HepG2 (cell line): ENCODE results near the gene PSAP. TPM values are rescaled to one million over a fixed set of nuclear protein-coding genes. Genes with fewer than 3 reads are reported as not detected.

Experiments used
- ATAC-seq: fragments of 200-7000 bp; cut with Tn5 transposase; 3 replicates; pipeline ENCODE4 v1.9.1; 2020; ENCODE audit warnings: mild to moderate bottlenecking, moderate library complexity
- BruUV-seq: library from RNA; stranded (reverse); fragments of 400-500 nt; replicated peaks from 2 replicates; lab custom pipeline; 2021; lab: Mats Ljungman, UMichigan
- CTCF ChIA-PET: fragments of 300-600 bp; formaldehyde crosslinking; extraction: SDS; loops from one replicate; lab custom pipeline; 2021; ENCODE audit warnings: low total read pairs, inconsistent platforms, low intra/inter-chr PET ratio; lab: Yijun Ruan, JAX
- POLR2A ChIA-PET: fragments of 350-600 bp; sonication (Branson Sonifier 250); formaldehyde crosslinking; loops from one replicate; lab custom pipeline; 2020; ENCODE audit warnings: antibody characterized with exemption, inconsistent platforms; lab: Yijun Ruan, JAX
- DNase-seq: peaks from one replicate; pipeline ENCODE4 v3.0.0-alpha.2; 2015; ENCODE audit warnings: low spot score
- FAIRE-seq: peaks from 3 replicates; lab custom pipeline; 2011; peaks lifted over from hg19 to GRCh38; lab: Jason Lieb, UNC
- H2AFZ ChIP-seq: one replicate; pipeline ENCODE4 v1.6.1; 2011; ENCODE audit warnings: low read length, inconsistent platforms
- H3K27ac ChIP-seq: fragments of 300-600 bp; 3 replicates; pipeline ENCODE4 v1.8.0; 2011; ENCODE audit warnings: mixed run types, mild to moderate bottlenecking, mixed read lengths, low read length, inconsistent platforms; ENCODE audit not compliant: insufficient read depth; ENCODE audit errors: extremely low read length
- H3K27me3 ChIP-seq, 2 experiments: fragments of 200-600 bp in 1 of 2; 2 replicates in 1 of 2; 3 replicates in 1 of 2; pipeline versions ENCODE4 v1.6.0 to v1.8.0; 2011; ENCODE audit warnings: low read length in 2 of 2, mild to moderate bottlenecking in 2 of 2, moderate library complexity in 2 of 2, inconsistent platforms in 1 of 2; ENCODE audit not compliant: insufficient read depth in 2 of 2, control insufficient read depth in 1 of 2
- H3K36me3 ChIP-seq, 2 experiments: fragments of 200-600 bp in 1 of 2; replicated peaks in 1 of 2; 2 replicates in 1 of 2; 3 replicates in 1 of 2; pipeline versions ENCODE4 v1.5.1 to v1.8.0; 2011; ENCODE audit warnings: low read length in 2 of 2, inconsistent platforms in 1 of 2; ENCODE audit not compliant: insufficient read depth in 2 of 2, control insufficient read depth in 1 of 2
- H3K4me1 ChIP-seq: 2 replicates; pipeline ENCODE4 v1.5.1; 2012; ENCODE audit warnings: low read length, inconsistent platforms; ENCODE audit not compliant: insufficient read depth
- H3K4me2 ChIP-seq: 2 replicates; pipeline ENCODE4 v1.6.0; 2011; ENCODE audit warnings: low read depth, low read length, inconsistent platforms
- H3K4me3 ChIP-seq, 3 experiments: fragments of 200-600 bp in 1 of 3; sonication (generic), shearing (Covaris generic) in 1 of 3; replicated peaks in 1 of 3; 2 replicates each; pipeline ENCODE4 v1.5.1; 2011 to 2016; ENCODE audit warnings: low read length in 3 of 3, inconsistent platforms in 2 of 3, low read depth in 2 of 3, mild to moderate bottlenecking in 2 of 3, control low read depth in 1 of 3, mixed read lengths in 1 of 3; ENCODE audit not compliant: insufficient read depth in 1 of 3
- H3K79me2 ChIP-seq: one replicate; pipeline ENCODE4 v1.6.1; 2011; ENCODE audit warnings: low read length, inconsistent platforms; ENCODE audit not compliant: insufficient read depth
- H3K9ac ChIP-seq: 2 replicates; pipeline ENCODE4 v1.6.0; 2011; ENCODE audit warnings: mild to moderate bottlenecking, low read depth, low read length, inconsistent platforms; ENCODE audit not compliant: insufficient read depth
- H3K9me3 ChIP-seq: 2 replicates; pipeline ENCODE4 v1.5.1; 2012; ENCODE audit warnings: mild to moderate bottlenecking, low read length
- H4K20me1 ChIP-seq: 2 replicates; pipeline ENCODE4 v1.6.0; 2011; ENCODE audit warnings: inconsistent platforms, mild to moderate bottlenecking, low read length, moderate library complexity; ENCODE audit not compliant: insufficient read depth
- ATF7 ChIP-seq, 2 experiments: fragments of 450-650 bp in 1 of 2; sonication (generic) in 1 of 2; formaldehyde crosslinking in 1 of 2; IDR thresholded peaks; 2 replicates each; pipeline versions ENCODE4 v1.4.0 to v1.6.1; 2016 to 2020; ENCODE audit warnings: antibody characterized with exemption in 1 of 2, mild to moderate bottlenecking in 1 of 2, missing genetic modification reagents in 1 of 2
- CEBPG ChIP-seq: IDR thresholded peaks from 2 replicates; pipeline ENCODE4 v1.6.1; 2016
- EHMT2 ChIP-seq: fragments of 200-600 bp; sonication (generic); IDR thresholded peaks from 2 replicates; pipeline ENCODE4 v1.7.0; 2017; ENCODE audit warnings: antibody characterized with exemption, low read depth, low read length, borderline replicate concordance
- JUND ChIP-seq: sonication (generic); formaldehyde crosslinking; IDR thresholded peaks from 2 replicates; pipeline ENCODE4 v1.8.0; 2022; ENCODE audit warnings: mild to moderate bottlenecking, missing genetic modification reagents
- KDM3A ChIP-seq: IDR thresholded peaks from 2 replicates; pipeline ENCODE4 v1.6.1; 2018; ENCODE audit warnings: low read depth, missing compliant biosample characterization
- MATR3 ChIP-seq: sonication (generic); formaldehyde crosslinking; IDR thresholded peaks from 2 replicates; pipeline ENCODE4 v1.4.0; 2020; ENCODE audit warnings: missing genetic modification reagents
- NFIC ChIP-seq: IDR thresholded peaks from 2 replicates; pipeline ENCODE4 v1.6.1; 2012; ENCODE audit warnings: mild to moderate bottlenecking, low read length, inconsistent platforms
- PBX3 ChIP-seq: sonication (generic); formaldehyde crosslinking; IDR thresholded peaks from 2 replicates; pipeline ENCODE4 v1.8.1; 2023; ENCODE audit warnings: missing genetic modification reagents, inconsistent platforms, borderline replicate concordance
- SALL2 ChIP-seq: sonication (generic); formaldehyde crosslinking; IDR thresholded peaks from 2 replicates; pipeline ENCODE4 v1.8.1; 2023; ENCODE audit warnings: mild to moderate bottlenecking, missing genetic modification reagents, inconsistent platforms
- SMARCC2 ChIP-seq: fragments of 450-650 bp; IDR thresholded peaks from 2 replicates; pipeline ENCODE4 v1.6.1; 2017; ENCODE audit warnings: antibody characterized with exemption, mild to moderate bottlenecking
- ZMAT5 ChIP-seq: sonication (generic); formaldehyde crosslinking; IDR thresholded peaks from 2 replicates; pipeline ENCODE4 v1.5.0; 2020; ENCODE audit warnings: mild to moderate bottlenecking, low read depth, missing genetic modification reagents, borderline replicate concordance
- ZZZ3 ChIP-seq: sonication (generic); formaldehyde crosslinking; IDR thresholded peaks from 2 replicates; pipeline ENCODE4 v1.4.0; 2020; ENCODE audit warnings: missing genetic modification reagents, mild to moderate bottlenecking, borderline replicate concordance
- WGBS: methylation state at CpG from one replicate; pipeline ENCODE4 v1.1.6; 2017; ENCODE audit warnings: low lambda C conversion rate; 5-methylcytosine and 5-hydroxymethylcytosine counted together
- in situ Hi-C: cut with HindIII; loops from 2 replicates; pipeline ENCODE4 v1.10.0; 2017; ENCODE audit warnings: low pct_unique_long_range_greater_than_20kb; ENCODE audit not compliant: extremely low pct_ligation_motif_present
- intact Hi-C: fragments of 100-400 bp; cut with micrococcal nuclease; formaldehyde crosslinking; loops from one replicate; pipeline ENCODE4 v1.10.0; 2022; ENCODE audit not compliant: unreplicated experiment
- polyA plus RNA-seq, 8 experiments: library from polyadenylated mRNA; depleted of rRNA in 3 of 8; stranded (reverse) in 7 of 8; unstranded in 1 of 8; fragments of >200 nt; fragmentation: Illumina TruSeq in 4 of 8; extraction: Trizol in 4 of 8; gene quantifications; 2 replicates each; pipeline versions ENCODE4 v1.2.1 to v1.2.3, GENCODE V29; 2011 to 2016; ENCODE audit warnings: low read depth in 4 of 8, missing spikeins in 1 of 8, mixed read lengths in 1 of 8; ENCODE audit not compliant: insufficient read depth in 1 of 8
- total RNA-seq, 5 experiments: library from RNA; depleted of rRNA; stranded (reverse); fragments of >200 nt; fragmentation: Illumina TruSeq; extraction: Trizol; gene quantifications; 2 replicates each; pipeline ENCODE4 v1.2.3, GENCODE V29; 2016; ENCODE audit warnings: low read depth in 1 of 5
- TF ChIP-seq, protein P1 (sequence below): IDR thresholded peaks from 2 replicates; pipeline ENCODE4 v1.6.1; 2016; ENCODE audit warnings: low read depth, control low read depth
- TF ChIP-seq, protein P2 (sequence below): sonication (generic); formaldehyde crosslinking; IDR thresholded peaks from 2 replicates; pipeline ENCODE4 v1.4.0; 2020; ENCODE audit warnings: mild to moderate bottlenecking, missing genetic modification reagents
- TF ChIP-seq, protein P3 (sequence below): sonication (generic); formaldehyde crosslinking; IDR thresholded peaks from 2 replicates; pipeline ENCODE4 v1.4.0; 2020; ENCODE audit warnings: mild to moderate bottlenecking, missing genetic modification reagents

PSAP gene
- total and polyA plus RNA-seq, 2 of the 13 experiments (the other 11 are each of a cell fraction or from before 2014, with no cell fraction given): 323 to 643 TPM

- CTCF ChIA-PET: no interaction called here
- intact Hi-C loops: no loop called here
- no peak for ATAC-seq
- TF ChIP-seq ATF7 (IDR thresholded peaks at IDR 0.05) (no peak), ATF7 (CRISPR knock-in tag; IDR thresholded peaks at IDR 0.05) (no peak), ZMAT5 (CRISPR knock-in tag) (no peak), ZZZ3 (CRISPR knock-in tag) (no peak), SMARCC2 (no peak), NFIC (no peak), PBX3 (CRISPR knock-in tag) (no peak), CEBPG (CRISPR knock-in tag) (no peak), SALL2 (CRISPR knock-in tag) (no peak), MATR3 (no peak), EHMT2 (no peak), KDM3A (no peak), JUND (CRISPR knock-in tag) (no peak)
- TF ChIP-seq, protein P1, sequence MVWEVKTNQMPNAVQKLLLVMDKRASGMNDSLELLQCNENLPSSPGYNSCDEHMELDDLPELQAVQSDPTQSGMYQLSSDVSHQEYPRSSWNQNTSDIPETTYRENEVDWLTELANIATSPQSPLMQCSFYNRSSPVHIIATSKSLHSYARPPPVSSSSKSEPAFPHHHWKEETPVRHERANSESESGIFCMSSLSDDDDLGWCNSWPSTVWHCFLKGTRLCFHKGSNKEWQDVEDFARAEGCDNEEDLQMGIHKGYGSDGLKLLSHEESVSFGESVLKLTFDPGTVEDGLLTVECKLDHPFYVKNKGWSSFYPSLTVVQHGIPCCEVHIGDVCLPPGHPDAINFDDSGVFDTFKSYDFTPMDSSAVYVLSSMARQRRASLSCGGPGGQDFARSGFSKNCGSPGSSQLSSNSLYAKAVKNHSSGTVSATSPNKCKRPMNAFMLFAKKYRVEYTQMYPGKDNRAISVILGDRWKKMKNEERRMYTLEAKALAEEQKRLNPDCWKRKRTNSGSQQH (CRISPR knock-in tag): no peak
- TF ChIP-seq, protein P2, sequence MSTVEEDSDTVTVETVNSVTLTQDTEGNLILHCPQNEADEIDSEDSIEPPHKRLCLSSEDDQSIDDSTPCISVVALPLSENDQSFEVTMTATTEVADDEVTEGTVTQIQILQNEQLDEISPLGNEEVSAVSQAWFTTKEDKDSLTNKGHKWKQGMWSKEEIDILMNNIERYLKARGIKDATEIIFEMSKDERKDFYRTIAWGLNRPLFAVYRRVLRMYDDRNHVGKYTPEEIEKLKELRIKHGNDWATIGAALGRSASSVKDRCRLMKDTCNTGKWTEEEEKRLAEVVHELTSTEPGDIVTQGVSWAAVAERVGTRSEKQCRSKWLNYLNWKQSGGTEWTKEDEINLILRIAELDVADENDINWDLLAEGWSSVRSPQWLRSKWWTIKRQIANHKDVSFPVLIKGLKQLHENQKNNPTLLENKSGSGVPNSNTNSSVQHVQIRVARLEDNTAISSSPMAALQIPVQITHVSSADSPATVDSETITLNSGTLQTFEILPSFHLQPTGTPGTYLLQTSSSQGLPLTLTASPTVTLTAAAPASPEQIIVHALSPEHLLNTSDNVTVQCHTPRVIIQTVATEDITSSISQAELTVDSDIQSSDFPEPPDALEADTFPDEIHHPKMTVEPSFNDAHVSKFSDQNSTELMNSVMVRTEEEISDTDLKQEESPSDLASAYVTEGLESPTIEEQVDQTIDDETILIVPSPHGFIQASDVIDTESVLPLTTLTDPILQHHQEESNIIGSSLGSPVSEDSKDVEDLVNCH: no peak
- TF ChIP-seq, protein P3, sequence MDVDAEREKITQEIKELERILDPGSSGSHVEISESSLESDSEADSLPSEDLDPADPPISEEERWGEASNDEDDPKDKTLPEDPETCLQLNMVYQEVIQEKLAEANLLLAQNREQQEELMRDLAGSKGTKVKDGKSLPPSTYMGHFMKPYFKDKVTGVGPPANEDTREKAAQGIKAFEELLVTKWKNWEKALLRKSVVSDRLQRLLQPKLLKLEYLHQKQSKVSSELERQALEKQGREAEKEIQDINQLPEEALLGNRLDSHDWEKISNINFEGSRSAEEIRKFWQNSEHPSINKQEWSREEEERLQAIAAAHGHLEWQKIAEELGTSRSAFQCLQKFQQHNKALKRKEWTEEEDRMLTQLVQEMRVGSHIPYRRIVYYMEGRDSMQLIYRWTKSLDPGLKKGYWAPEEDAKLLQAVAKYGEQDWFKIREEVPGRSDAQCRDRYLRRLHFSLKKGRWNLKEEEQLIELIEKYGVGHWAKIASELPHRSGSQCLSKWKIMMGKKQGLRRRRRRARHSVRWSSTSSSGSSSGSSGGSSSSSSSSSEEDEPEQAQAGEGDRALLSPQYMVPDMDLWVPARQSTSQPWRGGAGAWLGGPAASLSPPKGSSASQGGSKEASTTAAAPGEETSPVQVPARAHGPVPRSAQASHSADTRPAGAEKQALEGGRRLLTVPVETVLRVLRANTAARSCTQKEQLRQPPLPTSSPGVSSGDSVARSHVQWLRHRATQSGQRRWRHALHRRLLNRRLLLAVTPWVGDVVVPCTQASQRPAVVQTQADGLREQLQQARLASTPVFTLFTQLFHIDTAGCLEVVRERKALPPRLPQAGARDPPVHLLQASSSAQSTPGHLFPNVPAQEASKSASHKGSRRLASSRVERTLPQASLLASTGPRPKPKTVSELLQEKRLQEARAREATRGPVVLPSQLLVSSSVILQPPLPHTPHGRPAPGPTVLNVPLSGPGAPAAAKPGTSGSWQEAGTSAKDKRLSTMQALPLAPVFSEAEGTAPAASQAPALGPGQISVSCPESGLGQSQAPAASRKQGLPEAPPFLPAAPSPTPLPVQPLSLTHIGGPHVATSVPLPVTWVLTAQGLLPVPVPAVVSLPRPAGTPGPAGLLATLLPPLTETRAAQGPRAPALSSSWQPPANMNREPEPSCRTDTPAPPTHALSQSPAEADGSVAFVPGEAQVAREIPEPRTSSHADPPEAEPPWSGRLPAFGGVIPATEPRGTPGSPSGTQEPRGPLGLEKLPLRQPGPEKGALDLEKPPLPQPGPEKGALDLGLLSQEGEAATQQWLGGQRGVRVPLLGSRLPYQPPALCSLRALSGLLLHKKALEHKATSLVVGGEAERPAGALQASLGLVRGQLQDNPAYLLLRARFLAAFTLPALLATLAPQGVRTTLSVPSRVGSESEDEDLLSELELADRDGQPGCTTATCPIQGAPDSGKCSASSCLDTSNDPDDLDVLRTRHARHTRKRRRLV (CRISPR knock-in tag): no peak
Measured at GRCh38 chr10:71802235-71802634, 48.8 kb downstream of the PSAP start.

More at GRCh38 chr10:71802235-71802634, 48.8 kb downstream of the PSAP start:
- no TSS peak for BruUV-seq
- no peak overlapping the region for H3K4me2 ChIP-seq
- no peak overlapping the region for H2AFZ ChIP-seq
- no peaks in the 10 kb centered on the region for H3K36me3 ChIP-seq
- H3K9ac ChIP-seq: no peak overlapping the region
- peaks cover 5 to 19% of the 10 kb centered on the region in 2 experiments; a peak in 4 of 5 replicates for H3K27me3 ChIP-seq
- no peak overlapping the region for H3K4me3 ChIP-seq
- no peaks in the 10 kb centered on the region for H3K9me3 ChIP-seq
- no peak for DNase-seq
- POLR2A ChIA-PET: no interaction called here
- WGBS: 42% methylated on average over 6 of the region's 6 CpGs
- H3K4me1 ChIP-seq: peaks cover 17% of the 10 kb centered on the region
- in situ Hi-C loops: no loop called here
- no peak overlapping the region for H3K27ac ChIP-seq
- no peaks in the 10 kb centered on the region for H3K79me2 ChIP-seq
- no peaks in the 10 kb centered on the region for H4K20me1 ChIP-seq
- no peak for FAIRE-seq
